Measurements from ENCODE around the gene SMC3.
A peak's percentile ranks its signal among the peaks of the same experiment; 100 is the strongest.

SMC3 gene

GRCh38 chr10:110648692-110649346 lies 81.3 kb downstream of the SMC3 start:
- no peak for DNase-seq

- DNase-seq, result no peak
These were observed 82.1 kb downstream of the SMC3 start for GRCh38 chr10:110649347-110650264.

- DNase-seq, result no peak
These were observed 82.8 kb downstream of the SMC3 start for GRCh38 chr10:110650265-110650668.

GRCh38 chr10:110651044-110651958 lies 83.8 kb downstream of the SMC3 start:
- peak; percentile 41 for DNase-seq

DNA sequence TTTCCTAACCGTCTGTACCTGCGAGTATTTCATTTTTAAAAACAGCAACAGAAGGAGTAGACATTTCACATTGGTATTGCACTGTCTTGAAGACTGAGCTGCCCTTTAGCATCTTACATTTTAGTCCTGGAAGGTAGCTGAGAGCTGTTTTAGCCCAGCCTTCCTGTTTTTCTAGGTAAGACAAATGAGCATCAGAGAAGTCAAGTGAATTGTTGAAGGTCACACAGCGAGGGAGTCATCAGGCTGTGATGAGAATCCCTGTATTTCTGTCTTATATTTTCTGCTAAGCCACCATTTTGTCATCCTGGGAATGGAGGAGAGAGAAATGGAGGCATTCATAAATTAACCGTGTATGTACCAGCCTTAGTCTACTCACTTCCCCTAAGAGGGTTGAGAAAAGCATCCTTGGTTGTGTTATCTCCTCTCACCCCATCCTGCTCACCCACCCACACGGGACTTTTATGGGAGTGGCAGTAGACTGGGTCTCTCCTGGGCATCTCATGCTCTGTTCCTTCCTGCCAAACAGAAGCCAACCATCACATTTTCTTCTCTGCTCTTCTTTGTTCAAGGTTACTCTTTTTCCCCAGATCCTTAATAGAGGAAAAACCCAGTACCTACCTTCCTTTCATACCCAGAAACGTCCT lies 85.1 kb downstream of the SMC3 start:
- DNase-seq, result no peak

Measured in T1000 (cell line).